SK-N-SH (cell line): Measurements from ENCODE around the gene PLA2G1B. TPM values are rescaled to one million over a fixed set of nuclear protein-coding genes. Genes with fewer than 3 reads are reported as not detected.

Experiments
- CTCF ChIA-PET: fragments of 300-600, 350-600 bp; formaldehyde crosslinking; extraction: SDS; loops from one replicate; lab custom pipeline; 2021; lab: Yijun Ruan, JAX
- POLR2A ChIA-PET: fragments of 350-600 bp; sonication (Branson Sonifier 250); formaldehyde crosslinking; extraction: SDS; loops from one replicate; lab custom pipeline; 2020; ENCODE audit warnings: antibody characterized with exemption, inconsistent platforms; lab: Yijun Ruan, JAX
- DNase-seq: peaks from one replicate; pipeline ENCODE4 v3.0.0; 2012
- H2AFZ ChIP-seq: fragments of 200-600 bp; sonication (generic); 2 replicates; pipeline ENCODE4 v1.8.1; 2016; ENCODE audit warnings: antibody characterized with exemption, mild to moderate bottlenecking, low read depth
- H3F3A ChIP-seq: fragments of 200-600 bp; sonication (generic); replicated peaks from 2 replicates; pipeline ENCODE3; 2016; ENCODE audit warnings: antibody characterized with exemption, mild to moderate bottlenecking; ENCODE audit not compliant: insufficient read depth
- H3K27ac ChIP-seq, 2 experiments: fragments of 200-500 bp in 1 of 2; fragments of 200-600 bp in 1 of 2; sonication (Bioruptor generic) in 1 of 2; sonication (generic), shearing (Covaris generic) in 1 of 2; 2 replicates each; pipeline versions ENCODE4 v1.5.1 to v1.6.1; 2014 to 2016; ENCODE audit warnings: low read depth in 2 of 2, inconsistent platforms in 1 of 2, low read length in 1 of 2, mild to moderate bottlenecking in 1 of 2, mixed read lengths in 1 of 2
- H3K27me3 ChIP-seq: fragments of 200-600 bp; sonication (generic), shearing (Covaris generic); 2 replicates; pipeline ENCODE4 v1.6.1; 2016; ENCODE audit warnings: mixed run types; ENCODE audit not compliant: insufficient read depth
- H3K36me3 ChIP-seq, 2 experiments: fragments of 200-500 bp in 1 of 2; fragments of 200-600 bp in 1 of 2; sonication (Bioruptor generic) in 1 of 2; sonication (generic) in 1 of 2; replicated peaks in 1 of 2; 2 replicates each; pipeline versions ENCODE3 to v1.5.1; 2014 to 2016; ENCODE audit warnings: low read length in 1 of 2, mild to moderate bottlenecking in 1 of 2; ENCODE audit not compliant: insufficient read depth in 2 of 2, control insufficient read depth in 1 of 2
- H3K4me1 ChIP-seq, 2 experiments: fragments of 200-500 bp in 1 of 2; fragments of 200-600 bp in 1 of 2; sonication (Bioruptor generic) in 1 of 2; sonication (generic), shearing (Covaris generic) in 1 of 2; 2 replicates each; pipeline versions ENCODE4 v1.5.1 to v1.6.1; 2014 to 2016; ENCODE audit warnings: low read depth in 1 of 2, low read length in 1 of 2, mixed run types in 1 of 2; ENCODE audit not compliant: insufficient read depth in 2 of 2, control insufficient read depth in 1 of 2
- H3K4me2 ChIP-seq: fragments of 200-600 bp; sonication (generic), shearing (Covaris generic); 2 replicates; pipeline ENCODE4 v1.6.1; 2017; ENCODE audit warnings: mixed run types
- H3K4me3 ChIP-seq, 2 experiments: fragments of 200-500 bp in 1 of 2; fragments of 200-600 bp in 1 of 2; sonication (Bioruptor generic) in 1 of 2; sonication (generic), shearing (Covaris generic) in 1 of 2; 2 replicates each; pipeline versions ENCODE4 v1.5.1 to v1.8.1; 2014 to 2016; ENCODE audit warnings: low read depth in 2 of 2, inconsistent platforms in 1 of 2, low read length in 1 of 2, mild to moderate bottlenecking in 1 of 2, mixed read lengths in 1 of 2, moderate library complexity in 1 of 2
- H3K79me2 ChIP-seq: fragments of 200-600 bp; sonication (generic); 2 replicates; pipeline ENCODE4 v1.8.1; 2017; ENCODE audit warnings: mild to moderate bottlenecking; ENCODE audit not compliant: insufficient read depth
- H3K9ac ChIP-seq: fragments of 200-600 bp; sonication (generic); 2 replicates; pipeline ENCODE4 v1.6.1; 2017; ENCODE audit warnings: mixed run types
- H3K9me2 ChIP-seq: fragments of 200-600 bp; sonication (generic); 2 replicates; pipeline ENCODE4 v1.6.1; 2017; ENCODE audit warnings: mixed run types
- H3K9me3 ChIP-seq: fragments of 200-600 bp; sonication (generic); 2 replicates; pipeline ENCODE4 v1.6.1; 2017; ENCODE audit warnings: mixed run types, mild to moderate bottlenecking, moderate library complexity
- H4K20me1 ChIP-seq: fragments of 200-600 bp; sonication (generic); 2 replicates; pipeline ENCODE4 v1.6.1; 2017; ENCODE audit warnings: mild to moderate bottlenecking, mixed run types; ENCODE audit not compliant: insufficient read depth
- CHD2 ChIP-seq: fragments of 150-350 bp; IDR thresholded peaks from 2 replicates; pipeline ENCODE4 v1.6.1; 2018; ENCODE audit warnings: low read length; ENCODE audit not compliant: partially characterized antibody
- CTCF ChIP-seq: fragments of 200-600 bp; sonication (generic); IDR thresholded peaks from 2 replicates; pipeline ENCODE4 v1.6.1; 2017; ENCODE audit warnings: antibody characterized with exemption, mild to moderate bottlenecking, moderate library complexity
- ELF1 ChIP-seq: IDR thresholded peaks from 2 replicates; pipeline ENCODE4 v1.4.0; 2012
- EZH2phosphoT487 ChIP-seq: fragments of 200-600 bp; sonication (generic); IDR thresholded peaks from 2 replicates; pipeline ENCODE4 v1.6.1; 2017; ENCODE audit warnings: low read depth, mixed run types, mild to moderate bottlenecking, antibody characterized with exemption, moderate library complexity, borderline replicate concordance
- FOSL2 ChIP-seq: IDR thresholded peaks from 2 replicates; pipeline ENCODE4 v1.4.0; 2012; ENCODE audit warnings: low read depth, mild to moderate bottlenecking, moderate library complexity, borderline replicate concordance
- FOXJ3 ChIP-seq: sonication (generic); formaldehyde crosslinking; IDR thresholded peaks from 2 replicates; pipeline ENCODE4 v1.5.1; 2020; ENCODE audit warnings: mild to moderate bottlenecking, missing genetic modification reagents
- GABPA ChIP-seq: IDR thresholded peaks from 2 replicates; pipeline ENCODE4 v1.4.0; 2012; ENCODE audit warnings: low read depth, mild to moderate bottlenecking
- GATA2 ChIP-seq: sonication (generic); formaldehyde crosslinking; IDR thresholded peaks from 2 replicates; pipeline ENCODE4 v1.5.0; 2020; ENCODE audit warnings: mild to moderate bottlenecking, missing genetic modification reagents
- IRF3 ChIP-seq: fragments of 150-350 bp; IDR thresholded peaks from 2 replicates; pipeline ENCODE4 v1.6.1; 2016; ENCODE audit warnings: mild to moderate bottlenecking, low read depth, low read length
- JUND ChIP-seq: IDR thresholded peaks from 2 replicates; pipeline ENCODE4 v1.4.0; 2012
- MAX ChIP-seq: IDR thresholded peaks from 2 replicates; pipeline ENCODE4 v1.4.0; 2012; ENCODE audit warnings: low read depth
- MEF2A ChIP-seq: IDR thresholded peaks from 2 replicates; pipeline ENCODE4 v1.4.0; 2012; ENCODE audit warnings: low read depth, borderline replicate concordance
- MXI1 ChIP-seq: IDR thresholded peaks from 2 replicates; pipeline ENCODE4 v1.6.1; 2012; ENCODE audit warnings: mild to moderate bottlenecking, low read depth, low read length, improper control_type of control experiment
- NFIC ChIP-seq: IDR thresholded peaks from 2 replicates; pipeline ENCODE4 v1.4.0; 2012; ENCODE audit warnings: borderline replicate concordance
- PBX3 ChIP-seq: IDR thresholded peaks from 2 replicates; pipeline ENCODE4; 2012
- POLR2AphosphoS5 ChIP-seq: IDR thresholded peaks from 2 replicates; pipeline ENCODE4 v1.6.1; 2012; ENCODE audit warnings: low read depth, low read length
- RAD21 ChIP-seq: IDR thresholded peaks from 2 replicates; pipeline ENCODE4 v1.6.1; 2012; ENCODE audit warnings: mild to moderate bottlenecking, low read length
- REST ChIP-seq: IDR thresholded peaks from 2 replicates; pipeline ENCODE4 v1.6.1; 2012; ENCODE audit warnings: mild to moderate bottlenecking, low read depth, low read length, moderate library complexity
- RFX5 ChIP-seq: IDR thresholded peaks from 2 replicates; pipeline ENCODE4 v1.6.1; 2012; ENCODE audit warnings: mild to moderate bottlenecking, improper control_type of control experiment, low read length
- SIN3A ChIP-seq: IDR thresholded peaks from 2 replicates; pipeline ENCODE4 v1.6.1; 2012; ENCODE audit warnings: low read depth, mild to moderate bottlenecking, low read length, moderate library complexity, borderline replicate concordance
- TEAD4 ChIP-seq: IDR thresholded peaks from 2 replicates; pipeline ENCODE4 v1.4.0; 2012; ENCODE audit warnings: mild to moderate bottlenecking, borderline replicate concordance; ENCODE audit not compliant: insufficient read depth
- USF2 ChIP-seq: fragments of 150-350 bp; IDR thresholded peaks from 2 replicates; pipeline ENCODE4 v1.6.1; 2017; ENCODE audit warnings: antibody characterized with exemption, low read length, low read depth, borderline replicate concordance
- YY1 ChIP-seq: IDR thresholded peaks from 2 replicates; pipeline ENCODE4 v1.4.0; 2012; ENCODE audit warnings: low read depth, mild to moderate bottlenecking
- WGBS: methylation state at CpG from one replicate; pipeline ENCODE4 v1.1.6; 2017; ENCODE audit warnings: low lambda C conversion rate; 5-methylcytosine and 5-hydroxymethylcytosine counted together
- polyA plus RNA-seq, 3 experiments: library from polyadenylated mRNA; depleted of rRNA; stranded (reverse); fragments of >200 nt; gene quantifications; 2 replicates each; pipeline ENCODE4 v1.2.3, GENCODE V29; 2012

The PLA2G1B gene
- polyA plus RNA-seq, 1 of the 3 experiments (the other 2 are of a cell fraction), result not detected

GRCh38 chr12:120301962-120302815 lies 25.4 kb downstream of the PLA2G1B start, which contains the start of gene SIRT4:
Gene SIRT4, plus strand, starts transcription at chr12:120302321. Its CDS starts 1,241 bp downstream, at chr12:120303562.
- no peaks in the 10 kb centered on the region for H3F3A ChIP-seq
- CTCF ChIA-PET, result interaction anchor here (0.6 to 4.4 kb wide), 41 partner anchors 8 to 395 kb away, joined by 3 to 57 read pairs (median 4); partner anchors contain the start of genes PLA2G1B, RNU4-1, RNU4-2 and RPLP0
- no peaks in the 10 kb centered on the region for H4K20me1 ChIP-seq
- peak within 1 kb of the TSS; percentile 72 for H3K4me2 ChIP-seq
- WGBS, result 4% methylated on average over 30 of the region's 31 CpGs
- no peaks in the 10 kb centered on the region for H3K4me1 ChIP-seq
- POLR2A ChIA-PET, result interaction anchor here (0.6 to 2.1 kb wide), 6 partner anchors 10 to 254 kb away, joined by 3 to 86 read pairs (median 5); partner anchors contain the start of genes RNU4-1, RNU4-2 and RPLP0
- DNase-seq, result peak; percentile 91
- H2AFZ ChIP-seq, result peak within 1 kb of the TSS; percentile 95
- H3K27me3 ChIP-seq, result no peaks in the 10 kb centered on the region
- peak within 1 kb of the TSS; percentile 58 to 70 for H3K27ac ChIP-seq
- H3K79me2 ChIP-seq, result no peaks in the 10 kb centered on the region
- peak within 1 kb of the TSS; percentile 54 to 85 for H3K4me3 ChIP-seq
- peak within 1 kb of the TSS; percentile 81 for H3K9ac ChIP-seq
- H3K9me2 ChIP-seq, result no peaks in the 10 kb centered on the region
- H3K36me3 ChIP-seq, result no peaks in the 10 kb centered on the region
- no peaks in the 10 kb centered on the region for H3K9me3 ChIP-seq
- TF ChIP-seq MXI1, result peak; percentile 87
- no peak for TF ChIP-seq GATA2
- no peak for TF ChIP-seq RFX5
- TF ChIP-seq PBX3, result peak; percentile 85
- 0 out of 2 replicates have a peak, but pooled peaks have one; percentile 36 for TF ChIP-seq GABPA
- no peak for TF ChIP-seq FOSL2
- no peak for TF ChIP-seq FOXJ3 (CRISPR knock-in tag)
- TF ChIP-seq EZH2phosphoT487, result no peak
- TF ChIP-seq RAD21, result peak; percentile 36; the same call in 1 of the 2 replicates
- peak; percentile 16; the same call in 1 of the 2 replicates for TF ChIP-seq YY1
- TF ChIP-seq SIN3A, result 0 out of 2 replicates have a peak, but pooled peaks have one; percentile 66
- no peak for TF ChIP-seq NFIC
- peak; percentile 62; the same call in 1 of the 2 replicates for TF ChIP-seq MAX
- TF ChIP-seq CTCF, result peak; percentile 92
- no peak for TF ChIP-seq MEF2A
- TF ChIP-seq JUND, result peak; percentile 49; the same call in 1 of the 2 replicates
- TF ChIP-seq IRF3, result no peak
- peak; percentile 48; the same call in 1 of the 2 replicates for TF ChIP-seq ELF1
- TF ChIP-seq REST, result no peak
- TF ChIP-seq TEAD4, result no peak
- peak; percentile 53; the same call in 1 of the 2 replicates for TF ChIP-seq POLR2AphosphoS5
- no peak for TF ChIP-seq CHD2
- TF ChIP-seq USF2, result no peak
